CD4-positive, alpha-beta T cell treated with Interleukin-4 for 1 hour (primary cell): ENCODE measurements around the gene RNASET2.
"Not testable (repeated sequence)": the region's sequence is repeated elsewhere in the genome, so short reads cannot be mapped to it uniquely, and the experiment has no call there.

ENCODE experiments used
- DNase-seq, 2 donors: peaks; one replicate each; pipeline ENCODE4 v3.0.0-alpha.2; 2020 to 2022

Gene RNASET2

GRCh38 chr6:166900956-166901607, 55.3 kb downstream of the RNASET2 start:
- DNase-seq: no peak

DNA sequence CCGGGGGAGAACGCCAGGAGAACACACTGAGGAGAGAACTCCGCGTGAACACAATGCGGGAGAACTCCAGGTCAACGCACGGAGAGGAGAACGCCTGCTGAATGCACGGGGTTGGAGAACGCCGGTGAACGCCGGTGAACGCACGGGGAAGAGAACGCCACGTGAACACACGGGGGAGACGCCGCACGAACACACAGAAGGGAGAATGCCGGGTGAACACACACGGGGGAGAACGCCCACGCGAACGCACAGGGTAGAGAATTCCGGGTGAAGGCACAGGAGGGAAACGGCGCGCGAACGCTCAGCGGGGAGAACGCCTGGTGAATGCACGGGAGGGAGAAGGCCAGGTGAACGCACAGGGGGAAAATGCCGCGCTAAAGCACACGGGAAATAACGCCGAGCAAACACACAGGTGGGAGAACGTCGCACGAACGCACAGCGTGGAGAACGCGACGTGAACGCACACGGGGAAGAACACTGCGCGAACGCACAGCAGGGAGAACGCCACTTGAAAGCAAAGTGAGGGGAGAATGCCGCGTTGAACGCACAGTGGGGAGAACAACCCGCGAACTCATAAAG, 56.1 kb downstream of the RNASET2 start:
- no peak for DNase-seq

- no peak for DNase-seq
Measured at GRCh38 chr6:166898910-166899309, 57.4 kb downstream of the RNASET2 start.

DNA sequence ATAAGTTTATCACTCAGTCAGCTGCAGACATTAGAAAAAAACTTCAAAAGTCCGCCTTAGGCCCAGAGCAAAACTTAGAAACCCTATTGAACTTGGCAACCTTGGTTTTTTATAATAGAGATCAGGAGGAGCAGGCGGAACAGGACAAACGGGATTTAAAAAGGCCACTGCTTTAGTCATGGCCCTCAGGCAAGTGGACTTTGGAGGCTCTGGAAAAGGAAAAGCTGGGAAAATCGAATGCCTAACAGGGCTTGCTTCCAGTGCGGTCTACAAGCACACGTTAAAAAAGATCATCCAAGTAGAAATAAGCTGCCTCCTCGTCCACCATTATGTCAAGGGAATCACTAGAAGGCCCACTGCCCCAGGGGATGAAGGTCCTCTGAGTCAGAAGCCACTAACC, 61.7 kb downstream of the RNASET2 start:
- DNase-seq: not testable (repeated sequence)

DNA sequence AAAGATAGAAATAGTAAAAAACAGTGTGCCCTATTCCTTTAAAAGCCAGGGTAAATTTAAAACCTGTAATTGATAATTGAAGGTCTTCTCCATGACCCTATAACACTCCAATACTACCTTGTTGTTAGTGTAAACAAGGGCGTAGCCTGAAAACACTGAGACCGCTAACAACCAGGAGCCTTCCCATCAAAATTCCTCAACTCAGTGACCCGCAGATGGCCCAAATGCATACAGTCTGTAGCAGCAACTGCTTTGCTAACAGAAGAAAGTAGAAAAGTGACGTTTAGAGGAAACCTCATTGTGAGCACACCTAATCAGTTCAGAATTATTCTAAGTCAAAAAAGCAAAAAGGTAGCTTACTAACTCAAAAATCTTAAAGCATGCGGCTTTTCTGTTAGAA, 63.9 kb downstream of the RNASET2 start:
- DNase-seq: not testable (repeated sequence)

DNA sequence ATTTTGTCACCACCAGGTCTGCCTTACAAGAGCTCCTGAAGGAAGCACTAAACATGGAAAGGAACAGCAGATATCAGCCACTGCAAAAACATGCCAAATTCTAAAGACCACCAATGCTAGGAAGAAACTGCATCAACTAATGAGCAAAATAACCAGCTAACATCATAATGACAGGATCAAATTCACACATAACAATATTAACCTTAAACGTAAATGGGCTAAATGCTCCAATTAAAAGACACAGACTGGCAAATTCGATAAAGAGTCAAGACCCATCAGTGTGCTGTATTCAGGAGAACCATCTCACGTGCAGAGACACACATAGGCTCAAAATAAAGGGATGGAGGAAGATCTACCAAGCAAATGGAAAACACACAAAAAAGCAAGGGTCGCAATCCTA, 69.6 kb downstream of the RNASET2 start:
- DNase-seq: not testable (repeated sequence)

DNA sequence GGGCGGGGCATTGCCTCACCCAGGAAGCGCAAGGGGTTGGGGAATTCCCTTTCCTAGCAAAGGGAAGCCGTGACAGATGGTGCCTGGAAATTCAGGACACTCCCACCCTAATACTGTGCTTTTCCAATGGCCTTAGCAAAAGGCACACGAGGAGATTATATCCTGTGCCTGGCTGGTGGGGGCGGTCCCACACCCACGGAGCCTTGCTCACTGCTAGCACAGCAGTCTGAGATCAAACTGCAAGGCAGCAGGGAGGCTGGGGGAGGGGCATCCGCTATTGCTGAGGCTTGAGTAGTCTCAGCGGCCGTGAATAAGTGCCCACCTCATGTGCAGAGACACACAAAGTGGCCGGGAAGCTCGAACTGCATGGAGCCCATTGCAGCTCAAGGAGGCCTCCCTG, 71.4 kb downstream of the RNASET2 start:
- DNase-seq: not testable (repeated sequence)

GRCh38 chr6:166879594-166879993, 76.8 kb downstream of the RNASET2 start:
- no peak for DNase-seq
